Mesenchymal stem cell (in vitro differentiated cells and primary cell): Measurements from ENCODE around the gene ADAM10. TPM values are rescaled to one million over a fixed set of nuclear protein-coding genes. Genes with fewer than 3 reads are reported as not detected.

Experiments used
- DNase-seq: peaks from one replicate; pipeline ENCODE4 v3.0.0-alpha.2; 2013
- H2AFZ ChIP-seq: one replicate; pipeline ENCODE4 v1.6.1; 2013; ENCODE audit warnings: low read depth, mild to moderate bottlenecking, control low read depth, inconsistent platforms, low read length, moderate library complexity
- H2AK5ac ChIP-seq: 2 replicates; pipeline ENCODE4 v1.6.1; 2013; ENCODE audit warnings: low read length, moderate library complexity, mild to moderate bottlenecking, inconsistent platforms; ENCODE audit not compliant: severe bottlenecking
- H2BK120ac ChIP-seq: one replicate; pipeline ENCODE4 v1.6.1; 2013; ENCODE audit warnings: low read depth, mild to moderate bottlenecking, inconsistent platforms, low read length, moderate library complexity
- H2BK12ac ChIP-seq, 2 experiments: one replicate each; pipeline ENCODE4 v1.6.1; 2013; ENCODE audit warnings: inconsistent platforms in 2 of 2, low read length in 2 of 2, mild to moderate bottlenecking in 2 of 2, moderate library complexity in 2 of 2, control low read depth in 1 of 2
- H2BK15ac ChIP-seq: one replicate; pipeline ENCODE4 v1.6.1; 2013; ENCODE audit warnings: mild to moderate bottlenecking, low read depth, inconsistent platforms; ENCODE audit not compliant: poor library complexity, severe bottlenecking
- H2BK5ac ChIP-seq: 2 replicates; pipeline ENCODE4 v1.6.1; 2013; ENCODE audit warnings: low read depth, mild to moderate bottlenecking, low read length, control low read depth, inconsistent platforms; ENCODE audit not compliant: poor library complexity, severe bottlenecking
- H3K14ac ChIP-seq, 2 experiments: one replicate each; pipeline ENCODE4 v1.6.1; 2013; ENCODE audit warnings: inconsistent platforms in 2 of 2, low read length in 2 of 2, control low read depth in 1 of 2, mild to moderate bottlenecking in 1 of 2, moderate library complexity in 1 of 2
- H3K18ac ChIP-seq, 2 experiments: one replicate each; pipeline ENCODE4 v1.6.1; 2013; ENCODE audit warnings: inconsistent platforms in 2 of 2, low read length in 2 of 2, control low read depth in 1 of 2, low read depth in 1 of 2, mild to moderate bottlenecking in 1 of 2
- H3K23ac ChIP-seq, 2 experiments: one replicate each; pipeline ENCODE4 v1.6.1; 2013; ENCODE audit warnings: inconsistent platforms in 2 of 2, low read length in 2 of 2, mild to moderate bottlenecking in 2 of 2, moderate library complexity in 2 of 2, control low read depth in 1 of 2
- H3K27ac ChIP-seq: 2 replicates; pipeline ENCODE4 v1.5.1; 2013; ENCODE audit warnings: mild to moderate bottlenecking, moderate library complexity, low read length, control low read depth, inconsistent platforms; ENCODE audit not compliant: poor library complexity, severe bottlenecking
- H3K27me3 ChIP-seq, 2 experiments: 2 replicates each; pipeline versions ENCODE4 v1.6.1 to v1.7.0; 2013; ENCODE audit warnings: low read length in 2 of 2, mild to moderate bottlenecking in 2 of 2, moderate library complexity in 2 of 2, control low read depth in 1 of 2, inconsistent platforms in 1 of 2; ENCODE audit not compliant: control insufficient read depth in 1 of 2, insufficient read depth in 1 of 2
- H3K36me3 ChIP-seq, 2 experiments: 2 replicates each; pipeline versions ENCODE4 v1.6.1 to v1.7.0; 2013; ENCODE audit warnings: low read length in 2 of 2, control low read depth in 1 of 2, inconsistent platforms in 1 of 2, low read depth in 1 of 2, mild to moderate bottlenecking in 1 of 2; ENCODE audit not compliant: insufficient read depth in 2 of 2, control insufficient read depth in 1 of 2
- H3K4ac ChIP-seq, 2 experiments: one replicate each; pipeline ENCODE4 v1.6.1; 2013; ENCODE audit warnings: inconsistent platforms in 2 of 2, low read length in 2 of 2, mild to moderate bottlenecking in 2 of 2, moderate library complexity in 2 of 2, control low read depth in 1 of 2, low read depth in 1 of 2
- H3K4me1 ChIP-seq: 2 replicates; pipeline ENCODE4 v1.6.1; 2013; ENCODE audit warnings: low read depth, low read length, control low read depth; ENCODE audit not compliant: control insufficient read depth, insufficient read depth
- H3K4me2 ChIP-seq: 2 replicates; pipeline ENCODE4 v1.6.1; 2013; ENCODE audit warnings: low read length, mild to moderate bottlenecking, inconsistent platforms; ENCODE audit not compliant: poor library complexity, severe bottlenecking
- H3K4me3 ChIP-seq, 2 experiments: 2 replicates each; pipeline versions ENCODE4 v1.5.1 to v1.7.0; 2013; ENCODE audit warnings: low read length in 2 of 2, mild to moderate bottlenecking in 2 of 2, control low read depth in 1 of 2, low read depth in 1 of 2; ENCODE audit not compliant: insufficient read depth in 1 of 2
- H3K79me1 ChIP-seq: replicated peaks from 2 replicates; pipeline ENCODE4 v1.6.1; 2013; ENCODE audit warnings: mild to moderate bottlenecking, control low read depth, low read length, inconsistent platforms; ENCODE audit not compliant: poor library complexity, severe bottlenecking
- H3K9ac ChIP-seq: 2 replicates; pipeline ENCODE4 v1.7.0; 2013; ENCODE audit warnings: mild to moderate bottlenecking, low read length, moderate library complexity
- H3K9me3 ChIP-seq: 2 replicates; pipeline ENCODE4 v1.7.0; 2013; ENCODE audit warnings: mild to moderate bottlenecking, low read length; ENCODE audit not compliant: control insufficient read depth
- H4K8ac ChIP-seq: one replicate; pipeline ENCODE4 v1.6.1; 2013; ENCODE audit warnings: inconsistent platforms, mild to moderate bottlenecking, low read length, moderate library complexity
- H4K91ac ChIP-seq: one replicate; pipeline ENCODE4 v1.6.1; 2013; ENCODE audit warnings: mild to moderate bottlenecking, low read length, inconsistent platforms
- WGBS: methylation state at CpG from one replicate; pipeline ENCODE4 v1.1.7; 2013; ENCODE audit warnings: mixed read lengths; 5-methylcytosine and 5-hydroxymethylcytosine counted together
- small RNA-seq: library from polyadenylated mRNA; stranded (forward); fragments of <200 nt; extraction: miRNeasy Mini kit (QIAGEN cat#:217004); gene quantifications from one replicate; pipeline ENCODE3, GENCODE V24; 2013; ENCODE audit warnings: low read depth

Gene ADAM10

GRCh38 chr15:58538901-58539300, 210.6 kb downstream of the ADAM10 start:
- Histone ChIP-seq H3K14ac (no peak overlapping the region), H3K4me2 (no peak overlapping the region), H3K18ac (no peak overlapping the region), H3K79me1 (no peaks in the 10 kb centered on the region), H3K4ac (no peak overlapping the region), H3K36me3 (no peaks in the 10 kb centered on the region), H3K27ac (no peak overlapping the region), H3K9ac (no peak overlapping the region), H2BK5ac (no peak overlapping the region), H2AK5ac (no peak overlapping the region), H3K27me3 (peaks cover 0 to 28% of the 10 kb centered on the region in 2 experiments), H2BK120ac (no peak overlapping the region), H4K91ac (no peak overlapping the region), H2BK15ac (no peak overlapping the region), H3K4me3 (no peak overlapping the region), H3K9me3 (peaks cover 4% of the 10 kb centered on the region), H2BK12ac (no peak overlapping the region), H3K23ac (no peak overlapping the region), H3K4me1 (peaks cover 4% of the 10 kb centered on the region), H2AFZ (no peak overlapping the region), H4K8ac (no peak overlapping the region)
- 96% methylated on average over 2 of the region's 3 CpGs for WGBS
- DNase-seq: no peak

Small RNA genes within 50 kb of the gene (small RNA-seq; reads per million reads assigned to genes)
- gene AC091046.1 (not detected), gene RF00012 (not detected)
